AG10803 (cell line): ENCODE measurements around the gene YAE1.

Source experiments
- DNase-seq: peaks from one replicate; pipeline ENCODE4 v3.0.0; 2010; ENCODE audit warnings: low read depth
- H3K4me3 ChIP-seq: 2 replicates; pipeline ENCODE4 v1.5.1; 2011; ENCODE audit warnings: mild to moderate bottlenecking, low read length, control low read depth
- CTCF ChIP-seq: conservative IDR thresholded peaks from 2 replicates; pipeline ENCODE4 v1.5.1; 2011; ENCODE audit warnings: mild to moderate bottlenecking, low read length, control low read depth, inconsistent platforms

The YAE1 gene

DNA sequence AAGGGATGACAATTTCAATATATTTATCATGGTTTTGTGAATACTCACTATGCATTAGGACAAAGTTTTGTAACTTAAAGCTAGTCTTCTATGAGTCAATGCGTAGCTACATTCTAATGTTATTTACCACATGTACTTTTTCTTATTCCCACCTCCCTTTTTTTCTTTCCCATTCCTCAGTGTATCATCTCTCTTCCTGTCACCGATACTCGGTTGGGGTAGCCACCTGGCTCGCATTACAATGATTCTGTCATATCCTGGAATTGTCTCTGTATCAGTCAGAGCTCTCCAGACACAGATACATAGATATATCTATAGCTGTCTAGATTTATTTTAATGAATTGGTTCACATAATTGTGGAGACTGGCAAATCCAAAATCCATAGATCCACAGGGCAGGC lies 47.4 kb downstream of the YAE1 start:
- TF ChIP-seq CTCF: no peak
- DNase-seq: no peak
- H3K4me3 ChIP-seq: no peak overlapping the region

DNA sequence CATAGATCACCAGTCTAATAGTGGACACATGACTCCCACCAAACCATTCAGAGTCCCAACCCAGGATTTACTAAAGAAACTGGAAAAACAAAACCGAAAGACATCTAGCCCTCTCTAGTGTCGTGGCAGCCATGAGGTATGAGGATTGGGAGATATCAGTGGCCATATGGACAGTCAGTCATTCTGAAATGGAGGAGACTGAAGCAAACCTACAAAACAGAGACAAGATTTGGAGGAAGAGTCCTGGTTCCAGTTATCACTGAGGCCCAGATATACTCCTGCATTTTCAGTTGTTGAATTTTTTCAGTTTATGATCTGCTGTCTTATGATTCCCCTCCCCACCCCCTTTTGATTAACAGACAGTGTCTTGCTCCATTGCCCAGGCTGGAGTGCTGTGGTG lies 48.1 kb downstream of the YAE1 start:
- DNase-seq: no peak
- H3K4me3 ChIP-seq: no peak overlapping the region
- no peak for TF ChIP-seq CTCF

GRCh38 chr7:39615350-39615975 lies 49.3 kb downstream of the YAE1 start:
- DNase-seq: no peak
- TF ChIP-seq CTCF: no peak
- no peak overlapping the region for H3K4me3 ChIP-seq

DNA sequence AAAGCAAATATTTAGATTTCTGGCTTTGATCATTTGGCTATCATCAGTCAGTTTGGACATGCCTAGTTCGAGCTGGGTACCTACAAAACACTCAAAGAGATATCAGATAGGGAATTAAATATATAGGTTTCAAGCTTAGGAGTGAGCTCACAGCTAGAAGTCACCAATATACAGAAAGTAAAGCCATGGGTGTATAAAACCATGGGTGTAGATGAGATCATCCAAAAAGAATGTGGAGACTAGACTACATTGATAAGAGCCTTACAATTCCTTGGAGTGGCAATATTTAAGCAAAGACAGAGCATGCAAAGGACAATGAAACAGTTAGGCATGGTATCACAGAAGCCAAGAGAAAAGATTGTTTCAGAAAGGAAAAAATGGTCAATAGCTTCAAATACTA lies 49.9 kb downstream of the YAE1 start:
- no peak overlapping the region for H3K4me3 ChIP-seq
- no peak for TF ChIP-seq CTCF
- no peak for DNase-seq

- TF ChIP-seq CTCF: no peak
- H3K4me3 ChIP-seq: no peak overlapping the region
- peak; percentile 59 for DNase-seq
Observed at GRCh38 chr7:39617005-39617404, 50.8 kb downstream of the YAE1 start.

DNA sequence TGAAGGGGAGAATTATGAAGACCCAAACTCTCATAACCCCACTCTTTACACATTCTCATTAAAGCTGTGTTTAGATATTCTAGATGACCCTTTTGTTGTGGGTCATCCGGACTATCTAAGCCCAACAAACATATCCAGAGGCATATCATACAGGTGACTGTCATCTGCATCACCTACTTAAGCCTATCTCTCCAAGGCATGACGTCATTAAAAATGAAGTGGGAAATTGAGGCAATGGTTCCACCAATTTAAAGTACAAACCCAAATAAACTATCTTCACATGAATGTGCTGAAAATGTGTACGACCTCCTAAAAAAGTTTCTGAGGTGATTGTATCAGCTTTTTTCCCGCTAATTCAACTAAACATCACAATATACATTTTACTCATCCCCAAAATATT lies 52.7 kb downstream of the YAE1 start:
- no peak overlapping the region for H3K4me3 ChIP-seq
- TF ChIP-seq CTCF: no peak
- DNase-seq: no peak

DNA sequence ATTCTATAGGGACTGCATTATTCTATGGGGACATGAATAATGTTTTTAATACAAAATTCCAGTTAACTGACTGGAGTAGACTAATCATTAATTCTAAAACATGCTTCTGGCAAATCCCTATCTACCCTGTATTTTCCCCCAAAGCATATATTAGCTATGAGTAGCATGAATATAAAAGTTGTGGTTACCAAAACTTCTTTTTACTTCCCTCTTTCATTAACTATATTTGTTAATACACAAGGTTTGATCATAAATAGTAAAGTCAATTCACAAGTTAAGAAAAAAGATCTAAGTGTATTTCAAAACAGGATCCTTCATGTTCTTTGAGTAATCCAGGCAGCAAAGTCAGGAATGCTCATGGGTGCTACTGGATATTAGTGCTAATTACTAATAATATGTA lies 54.3 kb downstream of the YAE1 start:
- no peak for DNase-seq
- H3K4me3 ChIP-seq: no peak overlapping the region
- no peak for TF ChIP-seq CTCF
